GM19025 (cell line): Measurements from ENCODE around the gene NRXN3.

Experiments
- ATAC-seq: cut with Tn5 transposase; IDR thresholded peaks from one replicate; pipeline ENCODE4 v1.9.1; 2021; ENCODE audit warnings: mild to moderate bottlenecking, low read depth, moderate library complexity; ENCODE audit not compliant: unreplicated experiment

The NRXN3 gene

GRCh38 chr14:78683981-78684380, 513.8 kb downstream of the NRXN3 start:
- ATAC-seq: no peak

DNA sequence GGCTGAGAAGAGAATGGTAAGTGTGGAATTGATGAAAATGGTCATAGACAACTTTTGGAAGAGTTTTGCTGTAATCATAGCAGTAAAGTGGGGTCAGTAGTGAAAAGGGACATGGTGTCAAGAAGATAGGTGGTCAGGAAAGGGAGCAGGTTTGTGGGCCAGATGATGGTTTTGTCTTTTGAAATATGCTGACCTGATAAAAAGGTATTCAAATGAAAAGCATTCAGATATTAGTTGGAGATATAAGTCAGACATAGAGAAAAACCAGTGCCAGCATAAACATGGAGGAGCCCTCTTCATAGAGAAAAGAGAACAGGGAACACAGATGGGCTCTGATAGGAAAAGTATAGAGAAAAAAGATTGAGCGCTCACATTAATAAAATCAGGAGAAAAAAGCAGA, 518.3 kb downstream of the NRXN3 start:
- ATAC-seq: no peak

DNA sequence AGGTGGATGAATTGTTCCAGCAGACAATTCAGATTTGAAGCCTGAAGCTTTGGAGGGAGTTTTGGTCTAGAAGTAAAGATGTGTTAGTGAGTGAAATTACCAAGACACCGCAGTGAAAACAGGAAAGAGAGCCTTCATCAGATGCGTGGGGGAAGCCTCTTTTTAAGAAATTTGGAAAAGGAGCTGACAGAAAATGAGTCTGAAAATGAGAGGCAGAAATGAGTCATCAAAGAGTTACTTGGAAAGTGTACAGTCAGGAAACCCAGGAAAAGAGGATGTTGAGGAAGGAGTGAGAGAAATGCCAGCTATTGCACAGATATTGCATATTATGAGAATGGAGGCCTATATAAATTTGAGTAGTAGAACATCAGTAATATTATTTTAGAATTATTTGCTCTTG, 520.7 kb downstream of the NRXN3 start:
- no peak for ATAC-seq

- ATAC-seq: no peak
These were observed 527.2 kb downstream of the NRXN3 start for GRCh38 chr14:78697341-78697740.

GRCh38 chr14:78698991-78699390, 528.8 kb downstream of the NRXN3 start:
- ATAC-seq: no peak

- no peak for ATAC-seq
These were observed 530.1 kb downstream of the NRXN3 start for GRCh38 chr14:78700236-78700635.

GRCh38 chr14:78701246-78701645, 531.1 kb downstream of the NRXN3 start:
- no peak for ATAC-seq

DNA sequence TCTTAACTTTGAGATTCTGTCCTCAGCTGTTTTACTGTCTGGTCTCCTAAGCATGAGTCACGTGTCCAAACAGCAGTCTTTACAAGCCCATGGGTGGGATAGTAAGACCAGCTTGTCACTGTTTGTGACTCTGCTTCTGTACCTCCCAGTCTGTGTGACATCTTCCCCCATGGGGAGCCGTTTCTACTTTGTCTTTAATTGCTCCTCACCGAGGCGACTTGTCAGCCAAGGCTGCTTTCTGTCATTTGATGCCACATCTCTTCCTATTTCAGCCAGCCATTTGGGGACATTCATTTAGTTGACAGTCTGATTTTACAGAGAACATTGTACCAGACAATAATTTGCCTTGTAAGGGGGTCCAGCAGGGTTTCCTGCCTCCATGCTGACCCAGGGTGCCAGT, 534.8 kb downstream of the NRXN3 start:
- ATAC-seq: no peak

DNA sequence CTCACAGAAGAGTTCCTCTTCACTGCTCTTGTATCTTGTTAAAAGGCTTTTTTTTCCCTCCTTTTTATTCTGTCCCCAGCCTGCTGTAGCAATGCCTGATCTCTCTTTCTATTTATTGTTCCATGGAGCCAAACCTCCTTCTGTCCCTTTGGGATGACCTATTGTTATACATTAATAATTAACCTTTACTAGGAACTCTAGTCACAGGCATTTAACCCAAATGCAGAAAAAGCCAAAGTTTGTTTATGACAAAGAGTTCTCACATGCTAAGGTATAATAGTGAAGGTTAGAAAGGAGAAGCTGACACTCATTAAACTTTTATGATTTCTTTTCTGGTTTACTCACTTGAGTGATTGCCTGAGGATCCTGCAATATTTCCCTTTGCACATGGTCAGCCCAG, 535.8 kb downstream of the NRXN3 start:
- ATAC-seq: no peak

DNA sequence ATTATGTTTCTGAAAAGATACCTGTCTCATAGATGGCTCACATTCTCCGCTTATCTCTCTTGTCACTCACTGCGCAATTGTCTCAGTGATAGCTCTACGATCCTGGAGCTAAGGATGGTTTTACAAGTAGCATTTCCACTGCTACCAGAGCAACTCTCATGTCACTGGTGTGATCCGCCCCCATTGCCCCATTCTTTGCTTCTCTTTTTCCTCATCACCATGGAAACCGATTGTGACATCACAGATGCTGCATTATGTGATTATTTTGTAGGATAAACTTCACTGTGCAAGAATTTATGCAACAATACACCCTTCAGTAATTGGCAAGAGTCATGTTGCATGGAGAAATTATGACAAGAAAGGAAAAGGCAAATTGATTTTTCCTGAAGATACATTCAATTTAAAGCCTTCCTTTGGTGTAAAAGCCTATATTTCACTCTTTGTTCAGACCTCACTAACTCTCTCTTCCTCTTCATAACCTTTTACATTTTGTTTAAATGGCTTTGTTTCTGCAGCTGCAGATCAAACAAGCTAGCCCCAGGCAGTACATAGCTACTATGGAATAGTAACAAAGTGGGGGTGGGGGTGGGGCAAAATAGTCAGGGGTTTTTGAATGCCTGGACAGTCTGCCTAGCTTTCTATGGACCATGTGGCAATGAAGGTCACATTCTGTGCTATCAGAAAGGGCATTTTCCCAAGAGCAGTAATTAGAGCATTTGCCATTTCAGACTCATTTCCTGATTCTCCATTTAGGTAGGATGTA, 539.8 kb downstream of the NRXN3 start:
- ATAC-seq: no peak

- ATAC-seq: no peak
These were observed 540.8 kb downstream of the NRXN3 start for GRCh38 chr14:78710963-78711362.

DNA sequence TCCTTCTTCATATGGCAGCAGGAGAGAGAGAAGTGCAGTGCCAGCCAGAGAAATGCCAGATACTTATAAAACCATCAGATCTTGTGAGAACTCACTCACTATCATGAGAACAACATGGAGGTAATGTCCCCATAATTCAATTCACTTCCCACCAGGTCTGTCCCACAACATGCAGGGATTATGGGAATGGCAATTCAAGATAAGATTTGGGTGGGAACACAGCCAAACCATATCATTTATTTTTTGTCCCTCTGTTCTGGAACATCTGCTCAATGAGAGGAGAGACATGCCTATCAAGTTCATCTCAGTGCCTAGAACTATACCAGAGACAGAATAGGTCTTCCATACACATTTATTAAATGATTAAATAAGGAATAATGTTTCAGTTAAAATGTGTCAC, 543.5 kb downstream of the NRXN3 start:
- ATAC-seq: no peak

- no peak for ATAC-seq
These were observed 544.5 kb downstream of the NRXN3 start for GRCh38 chr14:78714711-78715110.

- ATAC-seq: no peak
These were observed 551.7 kb downstream of the NRXN3 start for GRCh38 chr14:78721756-78722480.

GRCh38 chr14:78725086-78725485, 554.9 kb downstream of the NRXN3 start:
- ATAC-seq: no peak

DNA sequence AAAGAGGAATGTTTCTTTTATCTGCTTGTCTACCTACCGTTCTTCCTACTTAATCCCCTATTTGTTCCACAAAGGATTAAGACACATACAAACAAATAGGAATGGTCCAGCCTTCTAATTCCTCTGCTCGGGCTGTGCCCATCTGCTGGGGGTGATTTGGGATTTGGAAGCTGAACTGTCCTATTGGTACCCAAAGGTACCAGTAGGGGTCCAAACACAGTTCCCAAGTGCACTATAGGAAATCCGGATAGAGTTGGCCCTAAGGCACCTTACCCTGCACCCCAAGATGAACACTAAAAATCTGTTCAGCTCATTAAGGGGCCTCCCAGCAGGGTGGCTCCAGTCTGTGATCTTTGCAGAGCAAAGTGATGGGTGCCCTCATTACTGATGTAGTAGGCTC, 566.9 kb downstream of the NRXN3 start:
- ATAC-seq: no peak

- no peak for ATAC-seq
These were observed 567.4 kb downstream of the NRXN3 start for GRCh38 chr14:78737601-78738000.

DNA sequence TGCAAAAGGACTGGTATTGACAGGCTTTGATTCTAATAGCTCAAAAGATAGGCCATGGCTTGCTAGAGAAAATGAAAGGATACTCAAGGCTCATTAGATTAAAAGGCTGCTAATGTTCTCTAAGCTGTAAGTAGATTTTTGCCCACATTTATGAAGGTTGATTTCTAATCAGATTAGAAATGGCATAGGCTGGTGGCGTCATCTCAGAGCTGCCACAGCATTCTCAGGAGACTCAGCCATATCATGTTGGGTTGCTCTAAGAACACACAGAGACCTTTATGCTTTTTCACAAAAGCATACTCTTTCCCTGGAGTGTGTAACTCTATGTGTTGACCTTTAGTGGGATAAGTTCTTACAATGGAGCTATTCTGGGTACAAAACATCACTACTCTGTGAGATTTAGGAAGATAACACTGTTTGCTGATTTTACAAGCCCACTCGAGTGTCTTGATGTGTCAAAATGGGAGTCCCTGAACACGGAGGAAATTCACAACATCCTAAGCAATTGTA, 576.0 kb downstream of the NRXN3 start:
- ATAC-seq: no peak

DNA sequence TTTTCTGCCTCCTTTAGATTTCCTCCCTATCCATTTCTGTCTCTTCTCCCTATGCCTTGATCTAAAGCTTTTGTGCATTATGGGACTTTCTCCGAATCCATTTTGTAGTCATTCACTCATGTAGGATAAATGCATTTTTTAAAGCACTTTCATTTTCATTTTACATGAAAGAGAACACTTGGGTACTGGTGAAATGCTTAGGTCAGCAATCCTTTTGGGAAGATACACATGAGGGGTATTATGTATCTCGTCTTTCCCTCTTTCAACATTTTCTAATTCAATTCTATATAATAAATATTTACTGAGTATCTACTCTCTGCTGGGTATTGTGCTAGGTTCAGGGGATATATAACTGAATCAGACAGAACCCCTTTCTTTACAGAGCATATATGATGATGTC, 577.6 kb downstream of the NRXN3 start:
- ATAC-seq: no peak

DNA sequence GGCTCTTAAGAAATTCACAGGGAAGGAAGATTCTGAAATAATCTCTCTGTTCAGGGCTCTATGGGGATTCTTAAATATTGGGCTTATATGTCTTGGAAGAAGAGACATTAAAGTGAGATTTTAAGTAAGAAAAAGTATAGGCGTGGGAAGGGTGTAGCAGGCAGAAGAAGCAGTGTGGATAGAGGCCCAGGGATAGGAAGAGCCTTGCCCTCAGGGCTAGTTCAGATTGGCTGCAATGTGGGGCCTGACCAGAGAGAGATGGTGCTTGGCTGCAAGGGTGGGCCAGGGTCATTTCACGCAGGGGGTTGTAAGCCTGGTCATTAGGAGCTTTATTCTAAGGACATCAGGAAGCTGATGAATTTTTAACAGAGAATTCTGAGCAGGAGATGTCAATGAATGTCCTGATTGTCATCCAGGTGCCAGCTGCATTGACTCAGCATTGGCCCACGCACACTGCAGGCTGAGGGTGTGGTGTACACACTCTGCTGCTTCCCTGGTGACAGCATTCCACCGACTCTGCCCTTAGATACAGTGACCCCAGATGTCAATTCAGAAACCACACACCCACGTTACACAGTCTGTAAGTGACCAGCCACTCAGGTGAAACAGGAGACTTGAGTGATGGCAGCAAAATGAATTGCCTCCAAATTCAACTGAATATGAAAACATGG, 582.5 kb downstream of the NRXN3 start:
- no peak for ATAC-seq

- ATAC-seq: no peak
These were observed 583.9 kb downstream of the NRXN3 start for GRCh38 chr14:78754059-78754458.
